GM19324 (cell line): ENCODE data around the gene TBC1D10B.
A peak's percentile ranks its signal among the peaks of the same experiment; 100 is the strongest.
"Not testable (repeated sequence)": the region's sequence is repeated elsewhere in the genome, so short reads cannot be mapped to it uniquely, and the experiment has no call there.

ENCODE experiments used
- ATAC-seq: cut with Tn5 transposase; IDR thresholded peaks from one replicate; pipeline ENCODE4 v1.9.1; 2021; ENCODE audit warnings: mild to moderate bottlenecking, moderate library complexity; ENCODE audit not compliant: unreplicated experiment, low FRiP score

The TBC1D10B gene

DNA sequence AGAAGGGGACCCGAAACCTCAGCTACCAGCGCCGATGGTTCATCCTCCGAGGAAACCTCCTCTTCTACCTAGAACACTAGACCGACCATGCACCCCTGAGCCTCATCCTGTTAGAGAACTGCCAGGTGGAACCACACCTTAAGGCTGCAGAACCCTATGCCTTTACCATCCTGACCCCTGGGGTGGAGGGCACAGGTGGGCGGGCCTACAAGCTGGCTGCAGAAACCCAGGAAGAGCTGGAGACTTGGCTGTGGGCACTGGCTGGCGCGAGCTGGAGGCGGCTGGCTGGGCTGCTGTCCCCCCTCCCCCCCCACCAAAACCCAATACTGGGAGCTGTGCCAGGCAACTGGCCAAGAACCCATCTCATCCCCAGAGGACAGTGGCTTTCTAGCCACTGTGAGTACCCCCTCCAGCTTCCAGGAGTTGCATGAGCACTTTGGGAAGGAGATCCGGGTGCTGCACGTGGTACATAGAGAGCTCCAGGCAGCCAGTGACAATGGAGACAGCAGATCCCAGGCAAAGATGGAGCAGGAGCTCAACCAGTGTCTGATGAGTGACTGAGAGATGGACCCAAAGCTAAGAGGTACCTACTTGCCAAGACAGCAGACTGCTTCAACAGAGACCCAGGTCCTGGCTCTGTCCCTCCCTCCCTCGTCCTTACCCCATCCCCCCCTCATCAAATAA is 13.8 kb downstream of the TBC1D10B start:
- no peak for ATAC-seq

DNA sequence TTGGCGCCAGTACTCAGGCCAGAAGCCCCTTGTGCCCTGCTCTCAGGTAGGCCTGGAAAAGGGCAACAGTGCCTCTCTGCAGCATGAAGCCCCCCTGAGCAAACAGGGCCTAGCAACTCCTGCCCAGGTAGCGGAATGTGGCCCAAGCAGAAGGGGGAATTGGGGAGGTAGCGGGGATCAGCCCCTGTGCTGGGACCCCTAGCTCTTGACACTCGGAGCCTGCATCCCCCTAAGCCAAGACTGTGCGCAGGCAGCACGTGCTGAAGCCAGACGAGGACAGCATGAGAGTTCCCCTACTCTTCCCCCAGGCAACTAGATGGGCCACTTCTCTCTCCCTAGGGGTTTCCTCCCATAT is 14.4 kb downstream of the TBC1D10B start:
- no peak for ATAC-seq

DNA sequence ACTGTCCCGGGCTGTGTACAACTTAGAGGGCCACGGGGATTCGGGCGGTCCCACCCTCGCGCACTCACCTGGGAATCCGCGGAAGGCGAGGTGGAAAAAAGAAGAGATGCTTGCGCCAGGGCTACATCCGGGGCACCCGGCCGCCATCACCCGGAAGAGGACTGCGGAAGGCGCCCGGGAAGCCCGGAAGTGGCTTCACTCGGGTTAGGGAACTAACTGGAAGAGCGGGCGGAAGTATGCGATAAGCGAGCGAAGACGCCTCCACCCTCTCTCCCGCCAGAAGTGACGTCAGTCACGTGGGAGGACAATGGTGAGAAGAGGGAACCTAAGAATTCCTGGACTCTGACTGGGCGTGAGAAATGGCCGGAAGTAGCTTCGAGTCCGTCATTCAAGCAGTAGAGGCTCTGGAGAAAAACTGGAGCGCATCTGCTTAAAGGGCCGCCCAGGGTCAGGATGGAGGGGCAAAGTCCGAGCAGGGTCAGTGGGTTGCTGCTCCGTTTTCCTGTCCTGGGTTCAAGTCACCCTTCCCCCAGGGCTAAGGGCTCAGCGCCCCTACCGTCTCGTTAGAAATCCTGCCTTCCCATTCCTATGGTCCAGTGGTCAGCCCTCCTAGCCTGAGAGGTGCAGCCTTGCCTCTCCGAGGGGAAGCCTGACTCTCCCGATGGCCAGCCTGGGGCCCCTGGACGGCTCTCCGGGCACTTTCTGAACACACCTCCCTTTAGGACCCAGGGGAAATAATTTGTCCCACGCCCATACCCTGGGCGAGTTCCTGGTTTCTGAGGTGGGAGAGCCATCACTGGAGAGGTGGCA is 14.9 kb downstream of the TBC1D10B start, which contains the start of gene CD2BP2:
Gene CD2BP2, minus strand, starts transcription at position 165 of the 810 bp plus-strand sequence. CDS start 627 bp downstream, outside the sequence.
- peak; percentile 77 for ATAC-seq

DNA sequence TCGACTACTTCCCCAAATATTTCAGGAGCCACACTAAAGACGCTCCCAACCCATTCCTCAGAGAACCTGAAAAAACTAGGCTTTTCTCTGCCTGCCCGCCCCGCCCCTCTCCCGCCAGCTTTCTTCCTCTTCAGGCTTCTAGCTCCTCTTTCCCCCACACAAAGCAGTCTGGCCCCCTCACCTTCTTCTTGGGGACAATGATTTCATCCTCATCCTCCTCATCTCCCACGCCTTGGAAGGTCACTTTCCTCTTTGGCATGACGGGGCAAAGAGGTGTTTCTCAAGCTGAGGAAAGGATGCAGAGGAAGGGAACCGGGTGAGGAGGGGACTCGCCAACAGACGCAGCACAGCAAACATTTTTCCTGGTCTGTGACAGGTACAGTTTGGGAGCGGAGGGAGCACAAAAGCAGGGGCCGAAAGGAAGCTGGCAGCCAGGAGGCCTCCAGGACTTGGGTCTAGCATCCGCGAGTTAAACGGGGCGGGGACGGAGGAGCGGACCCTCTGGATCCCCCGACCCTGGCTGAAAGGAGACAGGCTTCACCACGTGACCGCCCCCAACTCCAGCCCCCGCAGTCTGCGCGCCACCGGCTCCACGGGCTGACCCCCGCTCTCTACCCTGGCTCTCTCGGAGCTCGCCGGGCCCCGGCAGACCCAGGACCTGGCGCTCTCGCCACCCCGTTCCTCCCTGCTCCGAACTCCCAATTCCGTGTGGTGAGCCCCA is 15.7 kb downstream of the TBC1D10B start:
- no peak for ATAC-seq

DNA sequence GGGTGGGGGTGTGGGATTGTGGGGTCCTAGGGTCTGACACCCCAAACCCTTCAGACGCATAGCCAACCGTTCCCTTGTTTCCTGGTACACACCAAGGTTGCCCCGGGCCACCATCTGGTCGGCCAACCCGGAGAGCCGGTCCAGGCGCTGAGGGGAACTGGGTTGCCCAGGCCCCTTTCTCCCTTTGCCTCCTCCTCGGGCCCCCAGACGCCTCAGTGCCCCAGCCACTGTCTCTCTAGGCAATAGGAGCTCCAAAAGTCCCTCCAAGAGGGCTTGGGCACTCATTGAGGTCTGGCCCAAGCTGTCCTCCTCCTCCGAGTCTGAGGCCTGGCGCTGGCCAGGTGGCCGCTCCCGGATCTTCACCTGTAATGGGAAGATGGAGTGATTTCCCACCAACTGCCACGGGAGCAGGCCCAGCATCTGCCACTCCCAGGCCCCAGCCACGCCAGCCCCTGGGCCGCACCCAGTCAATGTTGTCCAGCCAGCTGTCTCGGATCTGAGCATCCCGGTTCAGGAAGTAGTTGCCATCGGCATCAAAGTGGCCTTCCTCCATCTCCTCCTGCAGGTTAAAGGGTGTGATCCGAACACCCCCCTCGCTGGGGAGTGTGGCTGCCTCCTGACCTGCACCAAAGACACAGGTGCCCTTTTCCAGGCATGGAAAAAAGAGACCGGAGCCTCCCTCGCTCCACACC is 16.7 kb downstream of the TBC1D10B start:
- no peak for ATAC-seq

DNA sequence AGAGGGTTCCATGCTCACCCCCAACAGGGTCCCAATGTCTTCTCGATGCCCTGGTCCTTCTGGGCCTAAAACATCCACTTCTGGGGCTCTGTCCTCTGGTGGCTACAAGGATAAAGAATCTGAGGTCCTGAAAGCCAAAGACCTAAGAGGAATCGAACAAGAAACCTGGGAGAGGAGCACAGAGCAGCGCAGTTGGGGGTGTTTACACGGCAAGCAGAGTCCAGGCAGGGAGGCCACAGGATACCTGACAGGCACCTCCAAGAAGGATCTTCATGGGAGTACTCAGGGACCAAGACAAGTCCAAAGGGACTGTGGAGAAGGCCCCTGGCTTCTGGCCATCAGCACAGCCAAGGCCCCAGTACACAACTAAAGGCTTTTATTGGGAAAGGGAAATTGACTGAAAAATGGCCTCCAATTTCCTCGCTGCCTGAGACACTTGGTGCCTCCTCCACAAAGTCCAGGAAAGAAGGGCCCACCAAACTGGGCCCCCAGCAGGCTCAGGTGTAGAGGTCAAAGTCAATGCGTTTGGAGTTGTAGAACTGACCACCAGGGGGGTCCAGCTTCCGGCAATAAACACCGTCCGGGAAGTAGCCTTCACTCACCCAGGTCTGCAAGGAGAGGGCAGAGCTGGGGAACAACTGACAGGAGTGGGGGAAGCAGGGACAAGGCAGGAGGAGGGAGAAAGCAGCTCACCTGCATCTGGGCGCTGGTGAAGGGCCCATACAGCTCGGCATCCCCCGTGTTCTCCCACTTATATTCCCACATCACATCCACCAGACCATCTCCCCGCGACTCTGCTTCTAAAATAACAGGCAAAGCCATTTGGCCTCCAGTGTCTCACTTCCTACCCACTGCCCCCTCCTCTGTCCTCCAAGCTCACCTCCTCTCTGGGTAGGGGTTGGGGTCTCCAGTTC is 17.5 kb downstream of the TBC1D10B start:
- ATAC-seq, result no peak

DNA sequence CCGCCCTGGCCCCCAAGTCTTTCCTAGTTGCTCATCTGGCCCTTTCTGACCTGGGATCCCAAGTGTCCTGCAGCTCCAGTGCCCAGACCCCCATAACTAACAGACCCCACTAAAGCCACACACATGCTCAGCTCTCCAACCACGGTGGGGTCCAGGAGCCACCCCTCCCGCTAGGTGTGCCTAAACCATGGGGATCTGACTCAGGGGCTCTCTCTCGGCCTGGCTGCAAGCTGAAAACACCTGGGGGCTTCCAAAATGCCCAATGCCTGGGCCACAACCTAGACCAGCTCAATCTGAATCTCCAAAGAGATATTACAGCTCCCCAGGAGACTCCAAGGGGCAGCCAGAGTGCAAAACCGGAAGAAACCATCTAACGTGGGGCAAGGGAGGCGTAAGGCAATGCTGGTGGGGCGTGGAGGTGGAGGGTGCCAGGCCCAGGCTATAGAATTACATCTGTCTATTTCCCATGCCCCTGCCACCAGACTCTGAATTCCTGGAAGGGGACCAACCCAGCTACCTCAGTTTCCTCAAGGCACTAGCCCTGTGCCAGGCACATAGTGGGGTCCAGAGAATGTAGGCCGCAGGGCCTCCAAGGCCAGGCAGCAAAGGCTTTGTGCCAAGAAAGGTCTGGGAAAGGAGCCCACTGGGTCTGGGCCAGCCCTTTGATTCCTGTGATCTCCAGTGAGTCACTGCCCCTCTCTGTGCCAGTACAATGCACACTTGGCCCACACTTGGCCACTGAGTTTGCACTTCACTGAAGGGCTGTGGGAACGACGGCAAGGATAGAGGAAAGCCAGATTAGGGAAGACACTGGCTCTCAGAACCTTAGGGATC is 18.5 kb downstream of the TBC1D10B start:
- ATAC-seq, result no peak

DNA sequence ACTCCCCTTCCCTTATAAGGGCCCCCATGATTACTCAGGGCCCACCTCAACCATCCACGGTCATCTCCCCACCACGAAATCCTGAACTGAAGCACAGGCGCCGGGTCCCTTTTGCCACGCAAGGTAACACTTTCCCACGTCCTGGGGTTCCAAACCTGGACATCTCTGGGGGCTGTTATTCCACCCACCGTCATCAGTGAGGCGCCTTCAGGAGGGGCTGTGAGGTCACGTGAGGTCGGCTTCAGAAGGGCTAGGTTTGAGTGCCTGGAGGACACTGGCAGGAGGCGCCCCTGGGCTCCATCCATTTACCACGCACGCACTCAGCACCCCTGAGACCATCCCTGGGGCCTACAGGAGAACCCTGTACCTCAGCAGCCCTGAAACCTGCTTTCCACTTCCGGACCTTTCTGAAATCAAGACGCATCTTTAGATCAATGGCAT is 19.3 kb downstream of the TBC1D10B start:
- ATAC-seq, result no peak

DNA sequence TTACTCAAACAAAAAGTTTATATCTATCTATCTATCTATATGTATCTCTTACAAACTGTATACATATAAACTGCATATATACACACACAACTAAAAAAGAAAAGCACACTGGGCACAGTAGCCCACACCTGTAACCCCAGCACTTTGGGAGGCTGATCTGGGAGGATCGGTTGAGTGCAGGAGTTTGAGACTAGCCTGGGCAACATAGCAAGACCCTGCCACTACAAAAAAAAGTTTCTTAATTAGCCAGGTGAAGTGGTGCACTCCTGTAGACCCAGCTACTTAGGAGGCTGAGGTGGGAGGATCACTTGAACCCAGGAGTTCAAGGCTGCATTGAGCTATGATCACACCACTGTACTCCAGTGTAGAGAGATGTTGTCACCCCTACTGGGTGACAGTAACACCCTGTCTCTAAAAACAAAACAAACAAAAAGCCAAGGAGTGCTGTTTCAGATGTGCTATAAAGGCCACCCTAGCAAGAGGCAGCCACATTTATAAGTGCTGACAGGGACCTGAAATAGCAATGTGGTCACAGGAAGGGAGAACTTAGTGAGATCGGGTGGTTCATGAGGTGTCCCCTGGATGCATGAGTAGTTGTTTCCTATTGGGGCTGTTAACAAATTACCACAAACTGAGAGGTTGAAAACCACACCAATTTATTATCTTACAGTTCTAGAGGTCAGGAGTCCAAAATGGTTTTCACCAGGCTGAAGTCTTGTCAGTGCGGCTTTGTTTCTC is 20.0 kb downstream of the TBC1D10B start:
- ATAC-seq, result peak; percentile 36

DNA sequence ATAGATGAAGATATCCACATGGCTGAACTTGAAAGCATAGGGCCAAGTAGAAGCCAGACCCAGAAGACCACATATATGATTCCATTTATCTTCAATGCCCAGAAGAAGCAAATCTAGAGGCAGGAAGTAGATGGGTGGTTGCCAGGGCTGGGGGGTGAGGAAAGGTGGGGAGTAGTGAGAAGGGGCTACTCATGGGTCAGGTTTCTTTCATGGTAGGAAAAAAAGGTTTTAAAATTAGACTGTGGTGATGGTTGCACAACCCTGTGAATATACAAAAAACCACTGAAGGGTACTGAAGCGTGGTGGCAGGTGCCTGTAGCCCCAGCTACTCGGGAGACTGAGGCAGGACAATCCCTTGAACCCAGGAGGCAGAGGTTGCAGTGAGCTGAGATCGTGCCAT is 20.6 kb downstream of the TBC1D10B start:
- no peak for ATAC-seq

DNA sequence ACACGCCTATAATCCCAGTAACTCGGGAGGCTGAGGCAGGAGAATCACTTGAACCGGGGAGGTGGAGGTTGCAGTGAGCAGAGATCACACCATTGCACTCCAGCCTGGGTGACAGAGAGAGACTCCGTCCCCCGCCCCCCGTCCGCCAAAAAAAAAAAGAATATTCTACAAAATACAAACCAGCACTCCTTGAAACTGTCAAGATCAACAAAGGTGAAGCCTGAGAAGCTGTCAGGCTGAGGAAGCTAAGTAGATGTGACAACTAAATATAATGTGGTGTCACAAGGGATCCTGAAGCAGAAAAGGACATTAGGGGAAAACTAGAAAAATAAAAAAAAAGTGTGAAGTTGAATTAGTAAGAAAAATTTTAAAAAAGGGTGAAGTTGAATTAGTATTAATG is 21.4 kb downstream of the TBC1D10B start:
- ATAC-seq, result no peak

DNA sequence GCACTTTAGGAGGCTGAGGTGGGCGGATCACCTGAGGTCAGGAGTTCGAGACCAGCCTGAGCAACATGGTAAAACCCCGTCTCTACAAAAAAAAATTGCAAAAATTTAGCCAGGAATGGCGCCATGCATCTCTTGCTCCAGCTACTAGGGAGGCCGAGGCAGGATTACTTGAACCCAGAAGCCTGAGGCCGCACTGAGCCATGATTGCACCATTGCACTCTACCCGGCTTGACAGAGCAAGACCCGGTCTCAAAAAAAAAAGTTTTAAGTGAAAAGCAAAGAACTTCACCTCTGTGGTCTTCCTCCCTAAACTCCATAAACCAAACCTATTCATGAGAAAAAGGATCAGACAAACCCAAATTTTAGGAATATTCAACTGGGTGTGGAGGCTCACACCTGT is 22.2 kb downstream of the TBC1D10B start:
- ATAC-seq, result no peak

DNA sequence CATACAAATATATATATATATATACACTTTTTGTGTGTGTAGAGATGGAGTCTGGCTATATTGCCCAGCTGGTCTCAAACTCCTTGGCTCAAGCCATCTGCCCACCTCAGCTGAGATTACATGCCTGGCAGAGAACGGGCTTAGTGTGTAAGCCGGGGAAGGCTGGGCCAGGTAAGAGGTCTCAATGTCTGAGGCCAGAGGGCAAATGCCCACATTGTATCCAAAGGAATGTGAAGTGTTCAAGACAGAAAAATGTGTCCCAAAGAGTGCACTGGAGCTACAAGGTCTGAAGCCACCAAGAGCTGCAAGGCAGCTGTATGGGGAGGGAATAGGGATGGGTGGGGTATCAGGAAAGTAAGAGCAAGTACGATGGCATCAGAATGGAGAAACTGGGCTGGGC is 24.0 kb downstream of the TBC1D10B start:
- no peak for ATAC-seq

DNA sequence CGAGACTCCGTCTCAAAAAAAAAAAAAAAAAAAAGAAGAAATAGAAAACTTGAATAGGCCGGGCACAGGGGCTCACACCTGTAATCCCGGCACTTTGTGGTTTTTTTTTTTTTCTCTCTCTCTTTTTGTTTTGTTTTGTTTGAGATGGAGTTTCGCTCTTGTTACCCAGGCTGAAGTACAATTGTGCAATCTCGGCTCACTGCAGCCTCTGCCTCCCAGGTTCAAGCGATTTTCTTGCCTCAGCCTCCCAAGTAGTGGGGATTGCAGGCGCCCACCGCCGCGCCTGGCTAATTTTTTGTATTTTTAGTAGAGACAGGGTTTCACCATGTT is 26.8 kb downstream of the TBC1D10B start:
- ATAC-seq, result not testable (repeated sequence)

DNA sequence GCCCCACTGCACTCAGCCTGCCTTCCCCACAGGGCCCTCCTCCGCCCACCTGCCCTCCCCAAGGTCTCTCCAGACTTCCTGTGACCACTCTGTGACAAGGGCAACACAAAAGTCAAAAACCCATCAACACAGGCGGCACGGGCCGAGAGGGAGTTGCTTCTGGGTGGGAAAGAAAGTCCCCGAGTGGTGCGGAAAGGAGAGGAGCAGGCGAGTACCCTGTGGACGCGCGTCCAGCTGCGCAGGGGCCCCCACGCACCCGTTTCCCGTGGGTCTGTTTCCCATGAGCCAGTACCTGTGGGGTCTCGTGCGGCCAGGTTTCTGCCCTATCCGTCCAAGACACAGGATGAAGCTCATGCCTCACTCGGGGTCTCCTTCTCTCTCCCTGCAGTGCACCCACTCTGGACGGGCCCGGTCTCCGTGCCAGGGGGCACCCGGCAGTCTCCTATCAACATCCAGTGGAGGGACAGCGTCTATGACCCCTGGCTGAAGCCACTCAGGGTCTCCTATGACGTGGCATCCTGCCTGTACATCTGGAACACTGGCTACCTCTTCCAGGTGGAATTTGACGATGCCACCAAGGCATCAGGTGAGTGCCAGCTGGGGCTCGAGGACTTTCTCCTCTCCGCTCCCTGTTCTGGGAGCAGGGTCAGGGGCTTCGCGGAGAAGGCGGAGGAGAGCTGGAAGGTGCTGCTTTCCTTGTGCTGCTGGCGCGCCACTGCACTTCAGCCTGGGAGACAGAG is 27.4 kb downstream of the TBC1D10B start:
- ATAC-seq, result no peak

DNA sequence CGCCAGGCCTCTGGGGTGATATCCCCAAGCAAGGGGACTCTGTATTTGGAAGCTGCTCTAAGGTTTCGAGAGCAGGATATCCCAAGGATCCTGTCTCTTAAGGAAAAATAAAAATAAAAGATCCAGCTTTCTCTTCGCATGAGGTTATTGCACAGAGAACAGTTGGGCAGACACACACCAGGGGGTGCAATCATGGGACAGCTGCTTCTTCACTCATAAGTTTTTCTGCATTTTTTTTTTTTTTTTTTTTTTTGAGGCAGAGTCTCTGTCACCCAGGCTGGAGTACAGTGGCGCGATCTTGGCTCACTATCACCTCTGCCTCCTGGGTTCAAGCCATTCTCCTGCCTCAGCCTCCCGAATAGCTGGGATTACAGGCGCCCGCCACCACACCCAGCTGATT is 28.3 kb downstream of the TBC1D10B start:
- not testable (repeated sequence) for ATAC-seq

DNA sequence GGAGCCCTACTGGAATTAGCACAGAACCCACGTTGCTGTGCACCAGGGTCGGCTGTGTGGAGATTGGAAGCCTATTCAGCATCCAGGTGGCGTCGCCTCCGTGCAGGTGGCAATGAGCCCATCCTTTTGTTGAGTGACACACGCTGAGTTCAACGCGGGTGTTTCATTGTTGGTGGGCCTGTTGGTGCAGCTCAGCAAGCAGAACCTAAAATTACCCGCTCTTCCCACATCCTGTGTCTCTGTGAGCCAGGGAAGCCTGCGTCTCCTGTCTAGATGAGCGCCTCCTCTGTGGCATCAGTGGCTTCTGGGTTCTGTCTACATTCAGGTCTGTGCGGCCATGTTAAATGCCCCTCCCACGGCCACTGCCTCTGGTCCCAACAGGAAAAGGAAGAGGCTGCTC is 29.7 kb downstream of the TBC1D10B start:
- ATAC-seq, result no peak

DNA sequence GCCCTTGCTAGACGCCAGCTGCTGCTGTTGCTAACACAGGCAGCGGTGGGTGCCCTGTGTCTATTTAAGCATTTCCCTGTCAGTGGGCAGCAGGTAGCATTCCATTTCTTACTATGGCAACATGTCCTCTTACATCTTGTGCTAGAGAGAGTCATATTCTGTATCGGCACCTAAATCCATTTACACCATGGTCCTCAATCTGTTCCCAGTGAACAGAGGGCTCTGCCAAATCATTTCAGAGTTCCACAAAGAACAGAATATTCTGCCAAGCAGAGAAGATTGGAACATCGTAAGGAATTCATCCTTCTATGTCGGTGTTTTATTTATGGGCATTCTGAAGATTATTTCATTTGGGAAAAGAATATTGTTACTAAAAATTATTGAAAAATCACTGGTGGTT is 31.6 kb downstream of the TBC1D10B start:
- not testable (repeated sequence) for ATAC-seq
